ENCODE results near the gene RAB7A.

DNA sequence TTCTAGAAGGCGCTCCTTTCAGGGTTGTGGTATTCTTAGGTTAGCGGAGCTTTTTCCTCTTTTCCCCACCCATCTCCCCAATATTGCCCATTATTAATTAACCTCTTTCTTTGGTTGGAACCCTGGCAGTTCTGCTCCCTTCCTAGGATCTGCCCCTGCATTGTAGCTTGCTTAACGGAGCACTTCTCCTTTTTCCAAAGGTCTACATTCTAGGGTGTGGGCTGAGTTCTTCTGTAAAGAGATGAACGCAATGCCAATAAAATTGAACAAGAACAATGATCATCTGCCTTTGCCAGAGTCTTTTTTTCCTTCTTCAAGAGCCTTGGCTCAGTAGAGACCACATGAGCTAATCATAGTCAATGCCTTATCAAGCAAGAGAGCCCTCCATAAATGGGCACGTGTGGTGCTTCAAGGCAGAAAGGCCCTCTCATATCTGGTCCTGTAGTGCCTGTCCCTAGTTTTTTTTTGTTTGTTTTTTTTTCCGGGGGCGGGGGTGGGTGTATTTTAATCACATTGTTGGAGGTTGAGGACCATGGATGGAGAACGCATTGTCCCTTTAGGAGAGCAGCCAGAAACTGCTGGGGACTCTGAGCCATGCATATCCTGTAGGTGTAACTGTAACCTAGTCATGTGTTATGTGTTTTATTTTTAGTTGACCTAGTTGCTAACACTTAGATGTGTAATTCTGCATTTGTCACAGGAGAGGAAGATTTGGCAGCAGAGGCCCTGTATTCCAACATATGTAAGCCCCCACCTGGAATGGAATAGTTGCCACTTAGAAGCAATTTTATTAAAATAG, 88.7 kb downstream of the RAB7A start:
- TF ChIP-seq, protein P1, sequence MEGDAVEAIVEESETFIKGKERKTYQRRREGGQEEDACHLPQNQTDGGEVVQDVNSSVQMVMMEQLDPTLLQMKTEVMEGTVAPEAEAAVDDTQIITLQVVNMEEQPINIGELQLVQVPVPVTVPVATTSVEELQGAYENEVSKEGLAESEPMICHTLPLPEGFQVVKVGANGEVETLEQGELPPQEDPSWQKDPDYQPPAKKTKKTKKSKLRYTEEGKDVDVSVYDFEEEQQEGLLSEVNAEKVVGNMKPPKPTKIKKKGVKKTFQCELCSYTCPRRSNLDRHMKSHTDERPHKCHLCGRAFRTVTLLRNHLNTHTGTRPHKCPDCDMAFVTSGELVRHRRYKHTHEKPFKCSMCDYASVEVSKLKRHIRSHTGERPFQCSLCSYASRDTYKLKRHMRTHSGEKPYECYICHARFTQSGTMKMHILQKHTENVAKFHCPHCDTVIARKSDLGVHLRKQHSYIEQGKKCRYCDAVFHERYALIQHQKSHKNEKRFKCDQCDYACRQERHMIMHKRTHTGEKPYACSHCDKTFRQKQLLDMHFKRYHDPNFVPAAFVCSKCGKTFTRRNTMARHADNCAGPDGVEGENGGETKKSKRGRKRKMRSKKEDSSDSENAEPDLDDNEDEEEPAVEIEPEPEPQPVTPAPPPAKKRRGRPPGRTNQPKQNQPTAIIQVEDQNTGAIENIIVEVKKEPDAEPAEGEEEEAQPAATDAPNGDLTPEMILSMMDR (IDR thresholded peaks at IDR 0.05 in 2 of 3, conservative IDR thresholded peaks at IDR 0.05 in 1 of 3; ENCODE audit: control insufficient read depth in 2 of 3, extremely low read depth in 1 of 3, insufficient read depth in 1 of 3, low read depth in 3 of 3, low read length in 3 of 3): no peak
- TF ChIP-seq SREBF2 (IDR thresholded peaks at IDR 0.05; ENCODE audit: low read length) (no peak), RCOR1 (conservative IDR thresholded peaks at IDR 0.05; ENCODE audit: low read depth, low read length) (no peak)
- TF ChIP-seq, protein P2, sequence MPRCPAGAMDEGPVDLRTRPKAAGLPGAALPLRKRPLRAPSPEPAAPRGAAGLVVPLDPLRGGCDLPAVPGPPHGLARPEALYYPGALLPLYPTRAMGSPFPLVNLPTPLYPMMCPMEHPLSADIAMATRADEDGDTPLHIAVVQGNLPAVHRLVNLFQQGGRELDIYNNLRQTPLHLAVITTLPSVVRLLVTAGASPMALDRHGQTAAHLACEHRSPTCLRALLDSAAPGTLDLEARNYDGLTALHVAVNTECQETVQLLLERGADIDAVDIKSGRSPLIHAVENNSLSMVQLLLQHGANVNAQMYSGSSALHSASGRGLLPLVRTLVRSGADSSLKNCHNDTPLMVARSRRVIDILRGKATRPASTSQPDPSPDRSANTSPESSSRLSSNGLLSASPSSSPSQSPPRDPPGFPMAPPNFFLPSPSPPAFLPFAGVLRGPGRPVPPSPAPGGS (IDR thresholded peaks at IDR 0.05; ENCODE audit: borderline replicate concordance, insufficient read depth, low read depth, low read length, poor library complexity, severe bottlenecking): no peak

All from GM12878 (cell line).